ENCODE results near the gene EPS8L1. TPM values are rescaled to one million over a fixed set of nuclear protein-coding genes. Genes with fewer than 3 reads are reported as not detected.

EPS8L1 gene
- total RNA-seq, 2 donors from 2014 or later, result 29.4 to 52.8 TPM

GRCh38 chr19:55092423-55093318, 17.0 kb downstream of the EPS8L1 start:
- 85 to 97% methylated on average over 23 to 47 of the region's 49 CpGs for WGBS, 2 experiments (ENCODE audit: insufficient coverage in 1 of 2, insufficient read length in 1 of 2)
- Histone ChIP-seq H3K27me3 (ENCODE audit: control insufficient read depth, insufficient read depth, low read length, poor library complexity, severe bottlenecking) (no peaks in the 10 kb centered on the region), H3K4me3 (ENCODE audit: low read length) (no peak overlapping the region), H3K9ac (ENCODE audit: extremely low read depth, low read length, poor library complexity, severe bottlenecking) (no peak overlapping the region), H3K27ac (ENCODE audit: low read depth, low read length) (no peak overlapping the region), H3K4me1 (ENCODE audit: control insufficient read depth, insufficient read depth, low read length) (no peaks in the 10 kb centered on the region), H3K9me3 (ENCODE audit: control insufficient read depth, low read length) (no peaks in the 10 kb centered on the region), H3K36me3 (ENCODE audit: control insufficient read depth, insufficient read depth, low read length) (peaks cover 23% of the 10 kb centered on the region)
- no peak for TF ChIP-seq CTCF (conservative IDR thresholded peaks at IDR 0.05)
- Mint-ChIP-seq H3K27ac (no peak overlapping the region), H3K36me3 (ENCODE audit: low read depth) (peaks cover 26% of the 10 kb centered on the region), H3K4me1 (peaks cover 15% of the 10 kb centered on the region), H3K9me3 (no peaks in the 10 kb centered on the region), H3K27me3 (ENCODE audit: insufficient read depth) (peaks cover 6% of the 10 kb centered on the region), H3K4me3 (no peak overlapping the region)
- DNase-seq, result peak; percentile 90

DNA sequence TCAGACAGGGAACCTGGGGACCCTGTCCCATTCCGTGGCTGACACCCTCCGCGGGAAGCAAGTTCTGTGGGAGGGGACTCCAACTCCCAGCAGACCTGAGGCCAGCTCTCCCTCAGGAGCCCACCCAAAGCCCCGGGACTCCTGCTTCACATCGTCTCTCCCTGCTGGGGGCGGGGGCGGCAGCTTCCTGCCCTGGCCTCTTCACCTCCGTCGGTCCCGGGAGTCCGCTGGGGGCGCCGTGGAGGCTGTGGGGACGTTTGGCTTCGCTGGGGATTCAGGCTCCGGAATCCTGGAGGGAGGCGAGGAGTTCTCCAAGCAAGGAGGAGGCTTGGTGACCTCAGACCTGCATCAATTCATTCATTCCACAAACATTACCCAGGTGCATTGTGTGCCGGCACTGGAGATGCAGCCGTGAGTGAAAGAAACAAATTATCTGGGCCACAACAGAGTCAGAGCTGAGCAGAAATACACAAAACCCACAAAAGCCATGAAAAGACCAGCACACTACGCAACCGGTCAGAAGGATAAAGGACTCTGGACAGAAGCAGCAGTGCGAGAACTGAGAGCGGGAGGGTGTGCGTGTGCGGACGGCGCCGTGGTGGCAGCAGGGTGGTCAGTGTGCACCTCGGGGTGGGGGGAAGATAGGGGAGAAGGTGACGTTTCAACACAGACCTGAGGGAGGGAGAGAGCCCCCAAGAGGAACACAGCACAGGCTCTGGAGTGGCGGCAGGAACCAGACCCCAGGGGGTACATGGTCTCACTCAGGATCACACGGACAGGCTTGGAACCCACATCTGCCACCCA, 19.0 kb downstream of the EPS8L1 start:
- DNase-seq, result peak; percentile 94
- H3K4me3 ChIP-seq (ENCODE audit: low read length), result no peak overlapping the region
- no peaks in the 10 kb centered on the region for H3K9me3 Mint-ChIP-seq
- H3K4me3 Mint-ChIP-seq, result no peak overlapping the region
- H3K9me3 ChIP-seq (ENCODE audit: control insufficient read depth, low read length), result no peaks in the 10 kb centered on the region
- peaks cover 5% of the 10 kb centered on the region for H3K4me1 Mint-ChIP-seq
- no peaks in the 10 kb centered on the region for H3K4me1 ChIP-seq (ENCODE audit: control insufficient read depth, insufficient read depth, low read length)
- H3K9ac ChIP-seq (ENCODE audit: extremely low read depth, low read length, poor library complexity, severe bottlenecking), result no peak overlapping the region
- TF ChIP-seq CTCF (conservative IDR thresholded peaks at IDR 0.05), result peak; percentile 68
- peak overlapping the region; percentile 61 for H3K27ac Mint-ChIP-seq
- no peaks in the 10 kb centered on the region for H3K27me3 ChIP-seq (ENCODE audit: control insufficient read depth, insufficient read depth, low read length, poor library complexity, severe bottlenecking)
- peaks cover 23% of the 10 kb centered on the region for H3K36me3 ChIP-seq (ENCODE audit: control insufficient read depth, insufficient read depth, low read length)
- peaks cover 23% of the 10 kb centered on the region for H3K36me3 Mint-ChIP-seq (ENCODE audit: low read depth)
- H3K27me3 Mint-ChIP-seq (ENCODE audit: insufficient read depth), result no peaks in the 10 kb centered on the region
- no peak overlapping the region for H3K27ac ChIP-seq (ENCODE audit: low read depth, low read length)
- WGBS, 2 experiments (ENCODE audit: insufficient coverage in 1 of 2, insufficient read length in 1 of 2), result 86 to 90% methylated on average over 15 to 31 of the region's 32 CpGs

GRCh38 chr19:55095260-55096060, 19.8 kb downstream of the EPS8L1 start:
- H3K9me3 ChIP-seq (ENCODE audit: control insufficient read depth, low read length), result no peaks in the 10 kb centered on the region
- Mint-ChIP-seq H3K4me3 (no peak overlapping the region), H3K27me3 (ENCODE audit: insufficient read depth) (no peaks in the 10 kb centered on the region), H3K36me3 (ENCODE audit: low read depth) (peaks cover 20% of the 10 kb centered on the region), H3K27ac (no peak overlapping the region), H3K9me3 (no peaks in the 10 kb centered on the region), H3K4me1 (peaks cover 5% of the 10 kb centered on the region)
- H3K27me3 ChIP-seq (ENCODE audit: control insufficient read depth, insufficient read depth, low read length, poor library complexity, severe bottlenecking), result no peaks in the 10 kb centered on the region
- peaks cover 20% of the 10 kb centered on the region for H3K36me3 ChIP-seq (ENCODE audit: control insufficient read depth, insufficient read depth, low read length)
- H3K4me3 ChIP-seq (ENCODE audit: low read length), result no peak overlapping the region
- H3K4me1 ChIP-seq (ENCODE audit: control insufficient read depth, insufficient read depth, low read length), result no peaks in the 10 kb centered on the region
- no peak overlapping the region for H3K9ac ChIP-seq (ENCODE audit: extremely low read depth, low read length, poor library complexity, severe bottlenecking)
- H3K27ac ChIP-seq (ENCODE audit: low read depth, low read length), result no peak overlapping the region
- 87 to 95% methylated on average over 7 to 23 of the region's 23 CpGs for WGBS, 2 experiments (ENCODE audit: insufficient coverage in 1 of 2, insufficient read length in 1 of 2)
- DNase-seq, result peak; percentile 79
- no peak for TF ChIP-seq CTCF (conservative IDR thresholded peaks at IDR 0.05)

All from endodermal cell (in vitro differentiated cells).